Lung (tissue), 12 donors: Measurements from ENCODE around the gene FMO3. TPM values are rescaled to one million over a fixed set of nuclear protein-coding genes. Genes with fewer than 3 reads are reported as not detected.

Source experiments
- ATAC-seq: fragments of 200-7000 bp; cut with Tn5 transposase; one replicate; pipeline ENCODE4 v1.9.1; 2020; ENCODE audit warnings: moderate number of reproducible peaks; ENCODE audit not compliant: insufficient read depth, low FRiP score
- DNase-seq, 3 donors: peaks; one replicate each; pipeline ENCODE4 v3.0.0-alpha.2; 2013 to 2017
- H3K27ac ChIP-seq, 2 donors: one replicate each; pipeline ENCODE4 v1.5.1; 2013; ENCODE audit warnings: mild to moderate bottlenecking in 2 of 2, moderate library complexity in 2 of 2, control low read depth in 1 of 2, inconsistent platforms in 1 of 2, low read depth in 1 of 2, low read length in 1 of 2
- H3K27me3 ChIP-seq, 3 donors: one replicate each; pipeline ENCODE4 v1.5.1; 2013; ENCODE audit warnings: low read length in 2 of 3; ENCODE audit not compliant: control insufficient read depth in 3 of 3, insufficient read depth in 3 of 3
- H3K36me3 ChIP-seq, 4 donors: one replicate each; pipeline ENCODE4 v1.5.1; 2013; ENCODE audit warnings: low read length in 4 of 4, mild to moderate bottlenecking in 1 of 4, moderate library complexity in 1 of 4; ENCODE audit not compliant: control insufficient read depth in 4 of 4, insufficient read depth in 4 of 4
- H3K4me1 ChIP-seq, 5 donors: one replicate each; pipeline ENCODE4 v1.5.1; 2013; ENCODE audit warnings: low read length in 5 of 5, mild to moderate bottlenecking in 2 of 5, moderate library complexity in 1 of 5; ENCODE audit not compliant: control insufficient read depth in 5 of 5, insufficient read depth in 5 of 5
- H3K4me3 ChIP-seq: one replicate; pipeline ENCODE4 v1.5.1; 2013; ENCODE audit warnings: mild to moderate bottlenecking, control low read depth, moderate library complexity
- H3K9ac ChIP-seq, 2 donors: one replicate each; pipeline ENCODE4 v1.5.1; 2013; ENCODE audit warnings: low read length in 2 of 2, control low read depth in 1 of 2; ENCODE audit not compliant: insufficient read depth in 1 of 2
- H3K9me3 ChIP-seq, 4 donors: one replicate each; pipeline ENCODE4 v1.5.1; 2013; ENCODE audit warnings: low read length in 3 of 4, mild to moderate bottlenecking in 1 of 4, moderate library complexity in 1 of 4; ENCODE audit not compliant: control insufficient read depth in 4 of 4, insufficient read depth in 3 of 4
- WGBS, 2 donors: extraction: QIAGEN DNeasy Blood & Tissue Kit; methylation state at CpG; one replicate each; pipeline ENCODE4 v1.1.7; 2013; 5-methylcytosine and 5-hydroxymethylcytosine counted together
- polyA plus RNA-seq, 2 donors: library from polyadenylated mRNA; stranded (reverse); fragments of 200-250 nt; gene quantifications; one replicate each; pipeline ENCODE4 v1.2.1, GENCODE V29; 2013
- total RNA-seq, 2 donors: library from RNA; depleted of rRNA in 1 of 2; stranded (reverse); fragments of >200 nt in 1 of 2; gene quantifications; one replicate each; pipeline ENCODE4 v1.2.1, GENCODE V29; 2014 to 2021
- TF ChIP-seq, protein P1 (sequence below): IDR thresholded peaks from 2 replicates; pipeline ENCODE4 v1.5.1; 2012; ENCODE audit warnings: mild to moderate bottlenecking; ENCODE audit errors: control extremely low read depth, extremely low read depth
- donor health status: control.
- donor health status: control.
- donor health status: Bipolar disorder and iron deficiency.
- donor health status: healthy.
- donor health status: DM: yes; HTN: yes; CAD: no.

The FMO3 gene
- total and polyA plus RNA-seq, 4 donors, result 2.0 to 9.0 (median 5.8) TPM

DNA sequence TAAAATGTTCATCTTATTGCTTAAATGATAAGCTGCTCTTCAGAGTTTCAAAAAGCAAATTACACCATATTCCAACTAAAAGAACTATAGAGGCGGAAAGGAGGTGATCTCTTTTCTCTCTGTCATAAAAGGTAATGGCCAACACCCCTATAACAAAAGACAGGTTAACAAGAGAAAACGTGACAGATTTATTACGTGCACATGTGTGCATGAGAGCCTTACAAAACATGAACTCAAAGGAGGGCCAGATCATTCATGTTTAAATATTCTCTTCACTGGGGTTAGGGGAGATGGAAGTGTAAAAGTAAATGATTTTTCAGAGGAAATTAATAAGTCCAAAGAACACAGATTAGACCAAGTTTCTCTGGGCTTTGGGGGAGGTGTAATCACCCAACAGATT lies 67.8 kb downstream of the FMO3 start:
- Histone ChIP-seq H3K4me3 (no peak overlapping the region), H3K27ac (no peak overlapping the region), H3K36me3 (peaks cover 0 to 4% (median 0%) of the 10 kb centered on the region in 4 donors), H3K4me1 (peaks cover 0 to 30% (median 18%) of the 10 kb centered on the region in 5 donors), H3K9me3 (no peaks in the 10 kb centered on the region), H3K27me3 (no peaks in the 10 kb centered on the region), H3K9ac (no peak overlapping the region)
- DNase-seq, result no peak
- TF ChIP-seq, protein P1, sequence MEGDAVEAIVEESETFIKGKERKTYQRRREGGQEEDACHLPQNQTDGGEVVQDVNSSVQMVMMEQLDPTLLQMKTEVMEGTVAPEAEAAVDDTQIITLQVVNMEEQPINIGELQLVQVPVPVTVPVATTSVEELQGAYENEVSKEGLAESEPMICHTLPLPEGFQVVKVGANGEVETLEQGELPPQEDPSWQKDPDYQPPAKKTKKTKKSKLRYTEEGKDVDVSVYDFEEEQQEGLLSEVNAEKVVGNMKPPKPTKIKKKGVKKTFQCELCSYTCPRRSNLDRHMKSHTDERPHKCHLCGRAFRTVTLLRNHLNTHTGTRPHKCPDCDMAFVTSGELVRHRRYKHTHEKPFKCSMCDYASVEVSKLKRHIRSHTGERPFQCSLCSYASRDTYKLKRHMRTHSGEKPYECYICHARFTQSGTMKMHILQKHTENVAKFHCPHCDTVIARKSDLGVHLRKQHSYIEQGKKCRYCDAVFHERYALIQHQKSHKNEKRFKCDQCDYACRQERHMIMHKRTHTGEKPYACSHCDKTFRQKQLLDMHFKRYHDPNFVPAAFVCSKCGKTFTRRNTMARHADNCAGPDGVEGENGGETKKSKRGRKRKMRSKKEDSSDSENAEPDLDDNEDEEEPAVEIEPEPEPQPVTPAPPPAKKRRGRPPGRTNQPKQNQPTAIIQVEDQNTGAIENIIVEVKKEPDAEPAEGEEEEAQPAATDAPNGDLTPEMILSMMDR, result no peak
- WGBS, 2 donors, result 84 to 93% methylated on average over 3 of the region's 3 CpGs
- no peak for ATAC-seq

DNA sequence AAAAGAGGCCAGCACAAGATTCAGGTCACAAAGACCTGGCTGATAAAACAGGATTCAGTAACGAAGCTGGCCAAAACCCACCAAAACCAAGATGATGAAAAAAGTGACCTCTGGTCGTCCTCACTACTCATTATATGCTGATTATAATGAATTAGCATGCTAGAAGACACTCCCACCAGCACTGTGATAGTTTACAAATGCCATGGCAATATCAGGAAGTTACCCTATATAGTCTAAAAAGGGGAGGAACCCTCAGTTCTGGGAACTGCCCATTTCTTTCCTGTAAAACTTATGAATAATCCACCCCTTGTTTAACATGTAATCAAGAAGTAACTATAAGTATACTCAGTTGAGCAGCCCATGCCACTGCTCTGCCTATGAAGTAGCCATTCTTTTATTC lies 68.4 kb downstream of the FMO3 start:
- DNase-seq (no peak), ATAC-seq (no peak)
- H3K4me1 ChIP-seq, result peaks cover 0 to 30% (median 18%) of the 10 kb centered on the region in 5 donors
- H3K27me3 ChIP-seq, result no peaks in the 10 kb centered on the region
- H3K9ac ChIP-seq, result no peak overlapping the region
- H3K4me3 ChIP-seq, result no peak overlapping the region
- H3K9me3 ChIP-seq, result no peaks in the 10 kb centered on the region
- TF ChIP-seq, protein P1, result no peak
- no peak overlapping the region for H3K27ac ChIP-seq
- H3K36me3 ChIP-seq, result peaks cover 0 to 4% (median 0%) of the 10 kb centered on the region in 4 donors
- WGBS, 2 donors, result 78 to 79% methylated on average over 2 of the region's 2 CpGs

DNA sequence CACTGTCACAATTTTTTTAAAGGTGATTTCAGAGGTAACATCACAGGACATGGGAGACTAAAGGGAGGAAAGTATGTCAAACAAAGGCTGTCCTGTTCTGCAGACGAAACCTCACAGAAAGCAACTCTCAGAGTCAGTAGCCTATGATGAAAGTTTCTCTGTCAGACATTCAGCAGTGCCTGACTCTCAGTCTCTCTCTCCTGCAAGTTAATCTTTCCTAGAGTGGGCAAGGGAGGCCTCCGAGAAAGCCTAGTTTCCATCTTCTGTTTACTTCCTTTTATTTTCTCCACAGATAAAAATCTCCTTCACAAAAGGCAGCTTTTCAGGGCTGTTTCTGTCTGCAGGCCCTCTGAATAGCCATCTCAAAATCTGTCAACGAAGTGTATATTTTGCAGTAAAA lies 69.5 kb downstream of the FMO3 start:
- peaks cover 0 to 30% (median 18%) of the 10 kb centered on the region in 5 donors for H3K4me1 ChIP-seq
- WGBS, 2 donors, result 45 to 52% methylated on average over 3 of the region's 3 CpGs
- H3K27me3 ChIP-seq, result no peaks in the 10 kb centered on the region
- H3K9me3 ChIP-seq, result no peaks in the 10 kb centered on the region
- H3K27ac ChIP-seq, result no peak overlapping the region
- TF ChIP-seq, protein P1, result no peak
- no peak overlapping the region for H3K4me3 ChIP-seq
- peak overlapping the region in 1 of 2 donors; percentile 71 for H3K9ac ChIP-seq
- DNase-seq, result peak in 2 of 3 donors; percentile 69 to 71
- ATAC-seq, result no peak
- peaks cover 0 to 4% (median 0%) of the 10 kb centered on the region in 4 donors for H3K36me3 ChIP-seq
